SK-N-MC (cell line): ENCODE data around the gene SLC22A7.

ENCODE experiments used
- DNase-seq: peaks from one replicate; pipeline ENCODE4 v3.0.0-alpha.2; 2011; ENCODE audit warnings: low read depth, low spot score
- H3K27ac ChIP-seq: fragments of 200-600 bp; sonication (generic); 2 replicates; pipeline ENCODE4 v1.5.1; 2016; ENCODE audit warnings: mixed run types
- H3K36me3 ChIP-seq: fragments of 200-600 bp; sonication (generic); 2 replicates; pipeline ENCODE4 v1.6.1; 2017; ENCODE audit warnings: antibody characterized with exemption, low read length, mixed read lengths; ENCODE audit not compliant: insufficient read depth
- H3K4me3 ChIP-seq: fragments of 200-600 bp; sonication (generic); 2 replicates; pipeline ENCODE4 v1.5.1; 2016
- H3K9ac ChIP-seq: fragments of 200-600 bp; sonication (generic); 2 replicates; pipeline ENCODE4 v1.8.0; 2017; ENCODE audit warnings: mixed run types, mixed read lengths; ENCODE audit not compliant: insufficient read length
- H3K9me3 ChIP-seq: fragments of 200-600 bp; sonication (generic); 2 replicates; pipeline ENCODE4 v1.6.1; 2017; ENCODE audit warnings: low read depth, mild to moderate bottlenecking, antibody characterized with exemption, low read length, moderate library complexity, mixed read lengths
- EZH2 ChIP-seq: fragments of 200-600 bp; sonication (generic); IDR thresholded peaks from one replicate; pipeline ENCODE4 v1.6.1; 2017; ENCODE audit warnings: antibody characterized with exemption
- FOXP2 ChIP-seq: optimal IDR thresholded peaks from 2 replicates; pipeline ENCODE3; 2011; ENCODE audit warnings: mild to moderate bottlenecking, moderate library complexity; ENCODE audit not compliant: insufficient read depth; ENCODE audit errors: extremely low read length, control extremely low read depth
- POLR2AphosphoS5 ChIP-seq: IDR thresholded peaks from 2 replicates; pipeline ENCODE4 v1.6.1; 2012; ENCODE audit warnings: mild to moderate bottlenecking, low read depth, low read length, borderline replicate concordance

The SLC22A7 gene

DNA sequence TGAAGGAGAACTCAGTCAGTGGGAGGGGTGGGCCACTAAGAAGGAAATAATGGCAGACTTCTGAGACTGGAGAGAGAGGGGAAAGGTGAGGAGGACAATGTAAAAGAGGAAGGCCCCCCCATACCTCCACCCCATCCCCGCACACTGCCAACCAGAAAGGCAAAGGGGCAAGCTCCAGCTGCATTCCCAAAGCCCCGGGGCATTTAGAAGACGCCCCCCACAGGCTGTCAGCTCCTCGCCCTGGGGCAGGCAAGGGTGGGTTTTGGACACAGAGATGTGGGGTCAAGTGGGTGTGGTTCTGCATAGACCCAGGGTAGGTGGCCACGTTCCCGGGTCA, 20.8 kb upstream of the SLC22A7 start:
- H3K4me3 ChIP-seq = no peak overlapping the region
- no peaks in the 10 kb centered on the region for H3K36me3 ChIP-seq
- H3K27ac ChIP-seq = no peak overlapping the region
- no peaks in the 10 kb centered on the region for H3K9me3 ChIP-seq
- no peak for DNase-seq
- TF ChIP-seq EZH2 (no peak), FOXP2 (no peak), POLR2AphosphoS5 (no peak)
- no peak overlapping the region for H3K9ac ChIP-seq

- peak overlapping the region; percentile 41 for H3K9ac ChIP-seq
Measured at GRCh38 chr6:43277643-43278523, 20.2 kb upstream of the SLC22A7 start.

DNA sequence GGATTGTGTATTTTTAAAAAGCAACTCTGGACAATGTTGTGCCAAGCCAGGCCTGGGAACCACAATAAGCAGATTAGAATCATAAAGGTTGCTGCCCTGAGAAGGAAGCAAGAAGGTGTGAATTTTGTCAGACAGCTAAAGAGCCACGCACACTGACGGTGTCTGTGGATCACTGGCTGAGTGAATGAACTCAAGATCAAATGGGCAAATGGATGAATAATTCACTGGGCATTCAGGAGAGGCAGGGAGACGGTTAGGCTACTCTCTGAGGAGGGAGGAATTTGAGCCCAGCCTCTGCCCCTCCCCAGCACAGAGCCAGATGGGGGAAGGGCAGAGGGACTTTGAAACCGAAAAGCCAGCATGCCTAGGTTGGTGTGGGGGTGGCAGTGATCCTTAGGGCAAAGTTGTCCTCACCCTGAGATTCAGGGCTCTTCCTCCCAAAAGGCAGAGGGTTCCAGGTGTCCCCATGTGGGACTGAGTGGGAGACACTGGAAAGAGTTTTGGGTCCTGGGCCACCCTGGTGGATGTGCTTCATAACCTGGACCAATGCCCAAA, 19.5 kb upstream of the SLC22A7 start:
- H3K9me3 ChIP-seq = no peaks in the 10 kb centered on the region
- no peak for TF ChIP-seq FOXP2
- TF ChIP-seq POLR2AphosphoS5 = no peak
- TF ChIP-seq EZH2 = no peak
- no peaks in the 10 kb centered on the region for H3K36me3 ChIP-seq
- no peak for DNase-seq
- no peak overlapping the region for H3K4me3 ChIP-seq
- no peak overlapping the region for H3K27ac ChIP-seq
- peak overlapping the region; percentile 41 for H3K9ac ChIP-seq

More at GRCh38 chr6:43277643-43278523, 20.2 kb upstream of the SLC22A7 start:
- H3K36me3 ChIP-seq = no peaks in the 10 kb centered on the region
- no peaks in the 10 kb centered on the region for H3K9me3 ChIP-seq
- no peak for DNase-seq
- TF ChIP-seq POLR2AphosphoS5 (no peak), FOXP2 (no peak)
- no peak overlapping the region for H3K4me3 ChIP-seq
- H3K27ac ChIP-seq = no peak overlapping the region

GRCh38 chr6:43280234-43280633, 17.8 kb upstream of the SLC22A7 start:
- TF ChIP-seq POLR2AphosphoS5 (no peak), FOXP2 (no peak), EZH2 (no peak)
- no peak for DNase-seq
- Histone ChIP-seq H3K36me3 (no peaks in the 10 kb centered on the region), H3K9me3 (no peaks in the 10 kb centered on the region), H3K27ac (no peak overlapping the region), H3K9ac (no peak overlapping the region), H3K4me3 (no peak overlapping the region)

- DNase-seq = no peak
- H3K36me3 ChIP-seq = no peaks in the 10 kb centered on the region
- no peak overlapping the region for H3K9ac ChIP-seq
- TF ChIP-seq FOXP2 (no peak), POLR2AphosphoS5 (no peak), EZH2 (no peak)
- no peaks in the 10 kb centered on the region for H3K9me3 ChIP-seq
- H3K4me3 ChIP-seq = no peak overlapping the region
- no peak overlapping the region for H3K27ac ChIP-seq
Measured at GRCh38 chr6:43282060-43282459, 16.0 kb upstream of the SLC22A7 start.

DNA sequence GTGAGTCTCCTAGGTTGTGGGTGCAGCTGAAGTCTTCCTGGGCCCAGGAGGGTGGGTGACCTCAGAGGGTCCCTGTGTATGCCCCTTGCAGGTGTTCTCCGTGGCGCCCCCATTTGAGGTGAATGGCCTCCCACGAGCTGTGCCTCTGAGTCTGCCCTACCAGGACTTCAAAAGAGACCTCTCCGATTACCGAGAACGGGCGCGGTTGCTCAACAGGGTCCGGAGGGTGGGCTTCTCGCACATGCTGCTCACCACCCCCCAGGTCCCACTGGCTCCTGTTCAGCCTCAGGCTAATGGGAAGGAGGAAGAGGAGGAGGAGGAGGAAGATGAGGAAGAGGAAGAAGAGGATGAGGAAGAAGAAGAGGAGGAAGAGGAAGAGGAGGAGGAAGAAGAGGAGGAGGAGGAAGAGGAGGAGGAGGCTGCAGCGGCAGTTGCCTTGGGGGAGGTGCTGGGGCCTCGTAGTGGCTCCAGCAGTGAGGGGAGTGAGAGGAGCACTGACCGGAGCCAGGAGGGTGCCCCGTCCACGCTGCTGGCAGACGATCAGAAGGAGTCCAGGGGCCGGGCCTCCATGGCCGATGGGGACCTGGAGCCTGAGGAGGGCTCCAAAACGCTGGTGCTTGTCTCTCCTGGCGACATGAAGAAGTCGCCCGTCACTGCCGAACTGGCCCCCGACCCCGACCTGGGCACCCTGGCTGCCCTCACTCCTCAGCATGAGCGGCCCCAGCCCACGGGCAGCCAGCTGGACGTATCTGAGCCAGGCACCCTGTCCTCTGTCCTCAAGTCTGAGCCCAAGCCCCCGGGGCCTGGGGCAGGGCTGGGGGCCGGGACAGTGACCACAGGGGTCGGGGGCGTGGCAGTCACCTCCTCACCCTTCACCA, 15.2 kb upstream of the SLC22A7 start:
- no peak overlapping the region for H3K9ac ChIP-seq
- H3K9me3 ChIP-seq = no peaks in the 10 kb centered on the region

DNA sequence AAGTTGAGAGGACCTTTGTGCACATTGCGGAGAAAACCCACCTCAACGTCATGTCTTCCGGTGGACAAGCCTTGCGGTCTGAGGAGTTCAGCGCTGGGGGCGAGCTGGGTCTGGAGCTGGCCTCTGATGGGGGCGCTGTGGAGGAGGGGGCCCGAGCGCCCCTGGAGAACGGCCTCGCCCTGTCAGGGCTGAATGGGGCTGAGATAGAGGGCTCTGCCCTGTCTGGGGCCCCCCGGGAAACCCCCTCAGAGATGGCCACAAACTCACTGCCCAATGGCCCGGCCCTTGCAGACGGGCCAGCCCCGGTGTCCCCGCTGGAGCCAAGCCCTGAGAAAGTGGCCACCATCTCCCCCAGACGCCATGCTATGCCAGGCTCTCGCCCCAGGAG, 14.6 kb upstream of the SLC22A7 start:
- Histone ChIP-seq H3K9me3 (no peaks in the 10 kb centered on the region), H3K9ac (no peak overlapping the region), H3K4me3 (no peak overlapping the region), H3K27ac (no peak overlapping the region), H3K36me3 (no peaks in the 10 kb centered on the region)
- DNase-seq = no peak
- no peak for TF ChIP-seq EZH2
- TF ChIP-seq FOXP2 = no peak
- TF ChIP-seq POLR2AphosphoS5 = no peak

More for the DNA sequence above, 15.2 kb upstream of the SLC22A7 start:
- Histone ChIP-seq H3K36me3 (no peaks in the 10 kb centered on the region), H3K4me3 (no peak overlapping the region), H3K27ac (no peak overlapping the region)
- TF ChIP-seq EZH2 (no peak), FOXP2 (no peak), POLR2AphosphoS5 (no peak)
- no peak for DNase-seq

GRCh38 chr6:43283905-43284304, 14.2 kb upstream of the SLC22A7 start:
- Histone ChIP-seq H3K27ac (no peak overlapping the region), H3K9ac (no peak overlapping the region), H3K36me3 (no peaks in the 10 kb centered on the region), H3K4me3 (no peak overlapping the region), H3K9me3 (no peaks in the 10 kb centered on the region)
- DNase-seq = no peak
- TF ChIP-seq EZH2 (no peak), POLR2AphosphoS5 (no peak), FOXP2 (no peak)
